Loucy (cell line): ENCODE data around the gene MYH10.

Source experiments
- EZH2phosphoT487 ChIP-seq: fragments of 200-600 bp; IDR thresholded peaks from 2 replicates; pipeline ENCODE4 v1.6.1; 2018; ENCODE audit warnings: antibody characterized with exemption, mild to moderate bottlenecking, moderate library complexity, borderline replicate concordance
- TF ChIP-seq, protein P1 (sequence below): fragments of 200-600 bp; sonication (generic); conservative IDR thresholded peaks from 2 replicates; pipeline ENCODE4 v1.5.1; 2014; ENCODE audit warnings: mild to moderate bottlenecking, antibody characterized with exemption, low read length

DNA sequence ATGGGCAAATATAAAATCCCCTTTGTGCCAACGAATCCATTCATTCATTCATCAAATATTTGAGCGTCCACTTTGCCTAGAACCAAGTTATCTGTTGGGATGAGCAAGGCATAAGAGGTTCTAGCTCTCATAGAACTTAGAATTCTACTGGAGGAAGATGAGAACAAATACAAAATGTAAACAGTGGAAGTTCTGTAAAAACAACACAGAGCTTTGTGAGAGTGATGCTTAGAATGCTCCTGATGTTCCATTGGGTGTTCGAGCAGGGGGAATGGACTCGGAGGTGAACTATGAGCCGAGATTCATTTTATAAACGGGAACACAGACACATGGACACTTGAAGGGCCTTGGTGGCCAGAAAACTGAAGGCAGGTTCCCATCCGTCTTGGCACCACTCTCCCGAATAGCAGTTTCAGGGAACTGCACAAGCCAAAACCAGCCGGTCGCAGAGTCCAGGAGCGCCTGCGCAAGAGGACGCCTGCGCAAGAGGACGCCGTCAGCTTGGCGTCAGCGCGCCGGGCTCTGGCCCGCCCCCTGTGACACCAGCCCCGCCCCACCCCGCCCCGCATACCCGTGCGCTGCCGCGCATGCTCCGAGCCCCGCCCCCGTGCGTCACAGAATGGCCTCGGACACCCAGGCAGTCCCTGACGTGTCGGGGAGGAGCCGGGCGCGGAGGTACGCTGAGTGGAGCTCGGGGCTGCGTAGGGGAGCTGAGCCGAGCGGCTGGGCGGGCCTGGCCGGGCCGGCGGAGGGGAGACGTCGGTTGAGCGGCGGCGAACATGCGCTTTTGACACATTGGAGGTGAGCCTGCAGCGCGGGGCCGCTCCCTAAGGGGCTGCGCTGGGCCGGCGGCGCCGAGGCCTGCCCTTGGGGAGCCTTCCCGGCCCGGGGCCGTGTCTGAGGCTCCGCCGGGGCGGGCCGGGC, 195.0 kb downstream of the MYH10 start, which contains the start of gene NDEL1:
- TF ChIP-seq, protein P1, sequence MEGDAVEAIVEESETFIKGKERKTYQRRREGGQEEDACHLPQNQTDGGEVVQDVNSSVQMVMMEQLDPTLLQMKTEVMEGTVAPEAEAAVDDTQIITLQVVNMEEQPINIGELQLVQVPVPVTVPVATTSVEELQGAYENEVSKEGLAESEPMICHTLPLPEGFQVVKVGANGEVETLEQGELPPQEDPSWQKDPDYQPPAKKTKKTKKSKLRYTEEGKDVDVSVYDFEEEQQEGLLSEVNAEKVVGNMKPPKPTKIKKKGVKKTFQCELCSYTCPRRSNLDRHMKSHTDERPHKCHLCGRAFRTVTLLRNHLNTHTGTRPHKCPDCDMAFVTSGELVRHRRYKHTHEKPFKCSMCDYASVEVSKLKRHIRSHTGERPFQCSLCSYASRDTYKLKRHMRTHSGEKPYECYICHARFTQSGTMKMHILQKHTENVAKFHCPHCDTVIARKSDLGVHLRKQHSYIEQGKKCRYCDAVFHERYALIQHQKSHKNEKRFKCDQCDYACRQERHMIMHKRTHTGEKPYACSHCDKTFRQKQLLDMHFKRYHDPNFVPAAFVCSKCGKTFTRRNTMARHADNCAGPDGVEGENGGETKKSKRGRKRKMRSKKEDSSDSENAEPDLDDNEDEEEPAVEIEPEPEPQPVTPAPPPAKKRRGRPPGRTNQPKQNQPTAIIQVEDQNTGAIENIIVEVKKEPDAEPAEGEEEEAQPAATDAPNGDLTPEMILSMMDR, result no peak
- TF ChIP-seq EZH2phosphoT487, result no peak
